ENCODE measurements around the gene RITA1. TPM values are rescaled to one million over a fixed set of nuclear protein-coding genes. Genes with fewer than 3 reads are reported as not detected.

RITA1 gene
- total and polyA plus RNA-seq, 10 of the 15 experiments (the other 5 are each of a cell fraction or from before 2014, with no cell fraction given), result 2.3 to 39.9 (median 24.8) TPM

DNA sequence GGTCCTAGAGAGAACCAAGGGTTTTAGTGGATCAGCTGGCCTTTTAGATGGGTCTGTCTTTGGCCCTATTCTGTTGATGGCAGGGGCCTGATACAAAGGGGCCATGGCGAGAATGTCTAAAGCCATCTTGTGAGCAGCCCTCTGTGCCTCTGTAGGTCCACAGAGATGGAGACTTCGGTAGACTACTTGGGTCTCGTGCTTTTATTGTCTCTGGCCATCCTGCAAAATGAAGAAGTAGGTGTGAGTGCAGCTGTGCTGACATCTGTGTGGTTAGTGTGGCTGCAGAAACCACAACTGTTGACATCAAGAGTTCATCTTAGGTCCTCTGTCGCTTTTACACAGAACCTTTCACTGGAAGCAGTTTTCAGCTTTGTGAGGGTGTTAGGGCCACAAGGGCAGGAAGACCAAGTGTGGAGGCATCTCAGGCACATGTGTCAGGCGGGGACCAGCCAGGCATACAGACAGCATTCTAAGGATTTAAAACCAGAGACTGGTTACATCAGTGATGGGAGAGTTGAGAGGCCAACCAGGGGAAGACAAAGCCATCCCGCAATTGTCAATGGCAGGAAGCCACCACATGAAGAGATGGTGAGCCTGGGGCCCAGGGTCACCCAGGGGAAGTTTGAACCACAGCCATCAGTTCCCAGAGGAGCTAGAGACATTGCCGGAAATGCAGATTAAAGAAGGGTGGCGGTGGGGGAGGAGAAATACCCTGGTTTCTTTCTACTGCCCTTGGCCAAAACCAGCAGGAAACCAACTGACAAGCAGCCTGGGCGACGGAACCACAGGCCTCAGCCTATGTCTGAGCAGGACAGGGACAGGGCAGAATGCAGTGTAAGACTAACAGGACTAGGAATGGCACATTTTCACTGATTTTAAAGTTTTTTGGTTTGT lies 22.8 kb downstream of the RITA1 start (continued):
- TF ChIP-seq NFXL1 (IDR thresholded peaks at IDR 0.05; ENCODE audit: borderline replicate concordance) (no peak), ZNF207 (IDR thresholded peaks at IDR 0.05; ENCODE audit: borderline replicate concordance) (peak; percentile 84; the same call in 1 of the 2 replicates), CBX3 (IDR thresholded peaks at IDR 0.05; ENCODE audit: borderline replicate concordance, low read depth) (no peak), IRF5 (IDR thresholded peaks at IDR 0.05; ENCODE audit: borderline replicate concordance) (peak; percentile 75), SMAD5 (IDR thresholded peaks at IDR 0.05; ENCODE audit: low read depth) (no peak), CEBPB (IDR thresholded peaks at IDR 0.05; ENCODE audit: borderline replicate concordance in 1 of 2, low read depth in 2 of 2, low read length in 2 of 2) (peak in 1 of 2 experiments; percentile 92; a peak in 2 of 4 replicates), USF1 (IDR thresholded peaks at IDR 0.05; ENCODE audit: borderline replicate concordance, extremely low read length, insufficient read depth, low read depth, low read length) (no peak), MEF2B (IDR thresholded peaks at IDR 0.05; ENCODE audit: partially characterized antibody, poor library complexity, severe bottlenecking) (peak; percentile 96), TCF7 (IDR thresholded peaks at IDR 0.05; ENCODE audit: borderline replicate concordance) (peak; percentile 92), HDAC2 (IDR thresholded peaks at IDR 0.05) (no peak), RELB (IDR thresholded peaks at IDR 0.05; ENCODE audit: low read depth) (peak; percentile 97), STAT1 (conservative IDR thresholded peaks at IDR 0.05) (peak; percentile 72; the same call in 1 of the 2 replicates), ZSCAN29 (IDR thresholded peaks at IDR 0.05) (peak; percentile 37; the same call in 1 of the 2 replicates), MXI1 (IDR thresholded peaks at IDR 0.05; ENCODE audit: low read depth, low read length) (no peak; the same call in none of the 2 replicates)
- TF ChIP-seq, protein P1, sequence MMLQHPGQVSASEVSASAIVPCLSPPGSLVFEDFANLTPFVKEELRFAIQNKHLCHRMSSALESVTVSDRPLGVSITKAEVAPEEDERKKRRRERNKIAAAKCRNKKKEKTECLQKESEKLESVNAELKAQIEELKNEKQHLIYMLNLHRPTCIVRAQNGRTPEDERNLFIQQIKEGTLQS (IDR thresholded peaks at IDR 0.05; ENCODE audit: borderline replicate concordance, extremely low read depth, low read depth, low read length), result no peak
- TF ChIP-seq, protein P2, sequence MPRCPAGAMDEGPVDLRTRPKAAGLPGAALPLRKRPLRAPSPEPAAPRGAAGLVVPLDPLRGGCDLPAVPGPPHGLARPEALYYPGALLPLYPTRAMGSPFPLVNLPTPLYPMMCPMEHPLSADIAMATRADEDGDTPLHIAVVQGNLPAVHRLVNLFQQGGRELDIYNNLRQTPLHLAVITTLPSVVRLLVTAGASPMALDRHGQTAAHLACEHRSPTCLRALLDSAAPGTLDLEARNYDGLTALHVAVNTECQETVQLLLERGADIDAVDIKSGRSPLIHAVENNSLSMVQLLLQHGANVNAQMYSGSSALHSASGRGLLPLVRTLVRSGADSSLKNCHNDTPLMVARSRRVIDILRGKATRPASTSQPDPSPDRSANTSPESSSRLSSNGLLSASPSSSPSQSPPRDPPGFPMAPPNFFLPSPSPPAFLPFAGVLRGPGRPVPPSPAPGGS (IDR thresholded peaks at IDR 0.05; ENCODE audit: borderline replicate concordance, insufficient read depth, low read depth, low read length, poor library complexity, severe bottlenecking), result peak; percentile 78
